WTC11 (cell line): Measurements from ENCODE around the gene RPP14. TPM values are rescaled to one million over a fixed set of nuclear protein-coding genes. Genes with fewer than 3 reads are reported as not detected.

Experiments used
- ATAC-seq: fragments of 200-7000 bp; cut with Tn5 transposase; 2 replicates; pipeline ENCODE4 v1.10.0; 2021; ENCODE audit warnings: mild to moderate bottlenecking, moderate library complexity
- CTCF ChIA-PET: fragments of 300-600 bp; sonication (Branson Sonifier 250); formaldehyde crosslinking; loops from one replicate; lab custom pipeline; 2021; ENCODE audit warnings: antibody characterized with exemption; lab: Charles Lee
- POLR2A ChIA-PET: fragments of 350-600 bp; sonication (Branson Sonifier 250); formaldehyde crosslinking; loops from one replicate; lab custom pipeline; 2021; ENCODE audit warnings: antibody characterized with exemption; lab: Charles Lee
- DNase-seq: peaks from one replicate; pipeline ENCODE4 v3.0.0; 2021; ENCODE audit warnings: low spot score
- H3K27ac Mint-ChIP-seq: 2 replicates; pipeline ENCODE4 v1.8.0; 2021; ENCODE audit warnings: mixed read lengths
- H3K27me3 Mint-ChIP-seq: 2 replicates; pipeline ENCODE4 v1.8.0; 2021; ENCODE audit warnings: low read depth, mild to moderate bottlenecking, moderate library complexity, mixed read lengths
- H3K36me3 Mint-ChIP-seq: 2 replicates; pipeline ENCODE4 v1.8.0; 2021; ENCODE audit warnings: mixed read lengths
- H3K4me1 Mint-ChIP-seq: 2 replicates; pipeline ENCODE4 v1.8.0; 2022; ENCODE audit warnings: mixed read lengths
- H3K4me3 Mint-ChIP-seq: 2 replicates; pipeline ENCODE4 v1.8.0; 2021; ENCODE audit warnings: mild to moderate bottlenecking, moderate library complexity, mixed read lengths
- H3K9me3 Mint-ChIP-seq: 2 replicates; pipeline ENCODE4 v1.8.0; 2021; ENCODE audit warnings: mixed read lengths
- CBFB ChIP-seq: sonication (generic); formaldehyde crosslinking; IDR thresholded peaks from 2 replicates; pipeline ENCODE4 v1.8.1; 2022; ENCODE audit warnings: mild to moderate bottlenecking, low read depth, missing genetic modification reagents
- ELF4 ChIP-seq: sonication (generic); formaldehyde crosslinking; IDR thresholded peaks from 2 replicates; pipeline ENCODE4 v1.8.1; 2022; ENCODE audit warnings: low read depth, mild to moderate bottlenecking, moderate library complexity, missing genetic modification reagents
- GABPB1 ChIP-seq: sonication (generic); formaldehyde crosslinking; IDR thresholded peaks from 2 replicates; pipeline ENCODE4 v1.8.1; 2023; ENCODE audit warnings: mild to moderate bottlenecking, missing genetic modification reagents
- NFE2L1 ChIP-seq: sonication (generic); formaldehyde crosslinking; IDR thresholded peaks from 2 replicates; pipeline ENCODE4 v1.8.1; 2023; ENCODE audit warnings: missing genetic modification reagents
- NFYB ChIP-seq: sonication (generic); formaldehyde crosslinking; conservative IDR thresholded peaks from 2 replicates; pipeline ENCODE4 v1.8.0; 2022; ENCODE audit warnings: low read depth, missing genetic modification reagents
- NR3C1 ChIP-seq: sonication (generic); formaldehyde crosslinking; conservative IDR thresholded peaks from 2 replicates; pipeline ENCODE4 v1.8.1; 2023; ENCODE audit warnings: low read depth, mild to moderate bottlenecking, missing genetic modification reagents
- TEAD1 ChIP-seq: sonication (generic); formaldehyde crosslinking; IDR thresholded peaks from 2 replicates; pipeline ENCODE4 v1.8.0; 2022; ENCODE audit warnings: mild to moderate bottlenecking, missing genetic modification reagents
- ZNF121 ChIP-seq: sonication (generic); formaldehyde crosslinking; IDR thresholded peaks from 2 replicates; pipeline ENCODE4 v1.8.0; 2023; ENCODE audit warnings: missing genetic modification reagents
- ZNF232 ChIP-seq: sonication (generic); formaldehyde crosslinking; IDR thresholded peaks from 2 replicates; pipeline ENCODE4 v1.8.0; 2022; ENCODE audit warnings: mild to moderate bottlenecking, missing genetic modification reagents
- total RNA-seq: library from RNA; stranded (reverse); gene quantifications from 3 replicates; pipeline ENCODE4 v1.2.3, GENCODE V29; 2021
- TF ChIP-seq, protein P1 (sequence below): sonication (generic); formaldehyde crosslinking; IDR thresholded peaks from 2 replicates; pipeline ENCODE4 v1.8.0; 2022; ENCODE audit warnings: mild to moderate bottlenecking, missing genetic modification reagents
- TF ChIP-seq, protein P2 (sequence below): sonication (generic); formaldehyde crosslinking; IDR thresholded peaks from 2 replicates; pipeline ENCODE4 v1.8.0; 2023; ENCODE audit warnings: missing genetic modification reagents, mild to moderate bottlenecking, borderline replicate concordance
- TF ChIP-seq, protein P3 (sequence below): sonication (generic); formaldehyde crosslinking; IDR thresholded peaks from 2 replicates; pipeline ENCODE4 v1.8.1; 2022; ENCODE audit warnings: mild to moderate bottlenecking, moderate library complexity, missing genetic modification reagents
- TF ChIP-seq, protein P4 (sequence below): fragments of 250-450 bp; sonication (Bioruptor Pico); IDR thresholded peaks from 2 replicates; pipeline ENCODE4 v2.1.2; 2022; ENCODE audit warnings: mild to moderate bottlenecking, moderate library complexity
- TF ChIP-seq, protein P5 (sequence below): sonication (generic); formaldehyde crosslinking; IDR thresholded peaks from 2 replicates; pipeline ENCODE4 v1.8.0; 2023; ENCODE audit warnings: mild to moderate bottlenecking, missing genetic modification reagents
- TF ChIP-seq, protein P6 (sequence below): sonication (generic); formaldehyde crosslinking; IDR thresholded peaks from 2 replicates; pipeline ENCODE4 v1.8.1; 2023; ENCODE audit warnings: mild to moderate bottlenecking, moderate library complexity, missing genetic modification reagents
- TF ChIP-seq, protein P7 (sequence below): sonication (generic); formaldehyde crosslinking; conservative IDR thresholded peaks from 2 replicates; pipeline ENCODE4 v1.8.1; 2022; ENCODE audit warnings: mild to moderate bottlenecking, missing genetic modification reagents
- TF ChIP-seq, protein P8 (sequence below): sonication (generic); formaldehyde crosslinking; IDR thresholded peaks from 2 replicates; pipeline ENCODE4 v1.8.1; 2023; ENCODE audit warnings: mild to moderate bottlenecking, missing genetic modification reagents, borderline replicate concordance

Gene RPP14
- total RNA-seq, 1 experiment from 2014 or later = 17.9 TPM

DNA sequence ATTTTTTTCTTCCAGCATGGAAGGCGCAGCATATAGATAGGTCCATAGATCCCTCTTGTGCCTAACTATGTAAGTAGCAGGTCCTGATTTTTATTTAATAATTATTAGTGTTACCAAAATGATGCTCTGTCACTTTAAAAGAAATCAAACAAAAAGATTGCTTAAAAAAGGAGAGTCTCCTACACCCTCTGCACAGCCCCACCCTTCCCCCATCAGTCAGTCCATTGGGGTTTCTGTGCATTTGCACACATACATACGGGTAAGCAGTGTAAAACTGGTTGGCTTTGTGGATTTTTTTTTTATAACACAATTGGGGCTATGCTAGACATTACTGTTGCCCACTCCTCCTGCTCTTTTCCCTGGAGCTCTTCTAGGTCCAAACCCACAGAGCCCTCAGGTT lies 7.0 kb upstream of the RPP14 start:
- no peak for ATAC-seq
- no peak for DNase-seq
- Mint-ChIP-seq H3K4me1 (peaks cover 9% of the 10 kb centered on the region), H3K36me3 (no peaks in the 10 kb centered on the region)
- TF ChIP-seq, protein P1, sequence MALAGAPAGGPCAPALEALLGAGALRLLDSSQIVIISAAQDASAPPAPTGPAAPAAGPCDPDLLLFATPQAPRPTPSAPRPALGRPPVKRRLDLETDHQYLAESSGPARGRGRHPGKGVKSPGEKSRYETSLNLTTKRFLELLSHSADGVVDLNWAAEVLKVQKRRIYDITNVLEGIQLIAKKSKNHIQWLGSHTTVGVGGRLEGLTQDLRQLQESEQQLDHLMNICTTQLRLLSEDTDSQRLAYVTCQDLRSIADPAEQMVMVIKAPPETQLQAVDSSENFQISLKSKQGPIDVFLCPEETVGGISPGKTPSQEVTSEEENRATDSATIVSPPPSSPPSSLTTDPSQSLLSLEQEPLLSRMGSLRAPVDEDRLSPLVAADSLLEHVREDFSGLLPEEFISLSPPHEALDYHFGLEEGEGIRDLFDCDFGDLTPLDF (CRISPR knock-in tag) = no peak
- TF ChIP-seq, protein P2, sequence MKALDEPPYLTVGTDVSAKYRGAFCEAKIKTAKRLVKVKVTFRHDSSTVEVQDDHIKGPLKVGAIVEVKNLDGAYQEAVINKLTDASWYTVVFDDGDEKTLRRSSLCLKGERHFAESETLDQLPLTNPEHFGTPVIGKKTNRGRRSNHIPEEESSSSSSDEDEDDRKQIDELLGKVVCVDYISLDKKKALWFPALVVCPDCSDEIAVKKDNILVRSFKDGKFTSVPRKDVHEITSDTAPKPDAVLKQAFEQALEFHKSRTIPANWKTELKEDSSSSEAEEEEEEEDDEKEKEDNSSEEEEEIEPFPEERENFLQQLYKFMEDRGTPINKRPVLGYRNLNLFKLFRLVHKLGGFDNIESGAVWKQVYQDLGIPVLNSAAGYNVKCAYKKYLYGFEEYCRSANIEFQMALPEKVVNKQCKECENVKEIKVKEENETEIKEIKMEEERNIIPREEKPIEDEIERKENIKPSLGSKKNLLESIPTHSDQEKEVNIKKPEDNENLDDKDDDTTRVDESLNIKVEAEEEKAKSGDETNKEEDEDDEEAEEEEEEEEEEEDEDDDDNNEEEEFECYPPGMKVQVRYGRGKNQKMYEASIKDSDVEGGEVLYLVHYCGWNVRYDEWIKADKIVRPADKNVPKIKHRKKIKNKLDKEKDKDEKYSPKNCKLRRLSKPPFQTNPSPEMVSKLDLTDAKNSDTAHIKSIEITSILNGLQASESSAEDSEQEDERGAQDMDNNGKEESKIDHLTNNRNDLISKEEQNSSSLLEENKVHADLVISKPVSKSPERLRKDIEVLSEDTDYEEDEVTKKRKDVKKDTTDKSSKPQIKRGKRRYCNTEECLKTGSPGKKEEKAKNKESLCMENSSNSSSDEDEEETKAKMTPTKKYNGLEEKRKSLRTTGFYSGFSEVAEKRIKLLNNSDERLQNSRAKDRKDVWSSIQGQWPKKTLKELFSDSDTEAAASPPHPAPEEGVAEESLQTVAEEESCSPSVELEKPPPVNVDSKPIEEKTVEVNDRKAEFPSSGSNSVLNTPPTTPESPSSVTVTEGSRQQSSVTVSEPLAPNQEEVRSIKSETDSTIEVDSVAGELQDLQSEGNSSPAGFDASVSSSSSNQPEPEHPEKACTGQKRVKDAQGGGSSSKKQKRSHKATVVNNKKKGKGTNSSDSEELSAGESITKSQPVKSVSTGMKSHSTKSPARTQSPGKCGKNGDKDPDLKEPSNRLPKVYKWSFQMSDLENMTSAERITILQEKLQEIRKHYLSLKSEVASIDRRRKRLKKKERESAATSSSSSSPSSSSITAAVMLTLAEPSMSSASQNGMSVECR (CRISPR knock-in tag) = no peak
- TF ChIP-seq, protein P3, sequence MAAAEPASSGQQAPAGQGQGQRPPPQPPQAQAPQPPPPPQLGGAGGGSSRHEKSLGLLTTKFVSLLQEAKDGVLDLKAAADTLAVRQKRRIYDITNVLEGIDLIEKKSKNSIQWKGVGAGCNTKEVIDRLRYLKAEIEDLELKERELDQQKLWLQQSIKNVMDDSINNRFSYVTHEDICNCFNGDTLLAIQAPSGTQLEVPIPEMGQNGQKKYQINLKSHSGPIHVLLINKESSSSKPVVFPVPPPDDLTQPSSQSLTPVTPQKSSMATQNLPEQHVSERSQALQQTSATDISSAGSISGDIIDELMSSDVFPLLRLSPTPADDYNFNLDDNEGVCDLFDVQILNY = no peak
- TF ChIP-seq NFYB = no peak
- no peak for TF ChIP-seq GABPB1 (CRISPR knock-in tag)
- TF ChIP-seq, protein P4, sequence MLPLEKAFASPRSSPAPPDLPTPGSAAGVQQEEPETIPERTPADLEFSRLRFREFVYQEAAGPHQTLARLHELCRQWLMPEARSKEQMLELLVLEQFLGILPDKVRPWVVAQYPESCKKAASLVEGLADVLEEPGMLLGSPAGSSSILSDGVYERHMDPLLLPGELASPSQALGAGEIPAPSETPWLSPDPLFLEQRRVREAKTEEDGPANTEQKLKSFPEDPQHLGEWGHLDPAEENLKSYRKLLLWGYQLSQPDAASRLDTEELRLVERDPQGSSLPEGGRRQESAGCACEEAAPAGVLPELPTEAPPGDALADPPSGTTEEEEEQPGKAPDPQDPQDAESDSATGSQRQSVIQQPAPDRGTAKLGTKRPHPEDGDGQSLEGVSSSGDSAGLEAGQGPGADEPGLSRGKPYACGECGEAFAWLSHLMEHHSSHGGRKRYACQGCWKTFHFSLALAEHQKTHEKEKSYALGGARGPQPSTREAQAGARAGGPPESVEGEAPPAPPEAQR (CRISPR knock-in tag) = no peak
- TF ChIP-seq TEAD1 (CRISPR knock-in tag) = no peak
- TF ChIP-seq, protein P5, sequence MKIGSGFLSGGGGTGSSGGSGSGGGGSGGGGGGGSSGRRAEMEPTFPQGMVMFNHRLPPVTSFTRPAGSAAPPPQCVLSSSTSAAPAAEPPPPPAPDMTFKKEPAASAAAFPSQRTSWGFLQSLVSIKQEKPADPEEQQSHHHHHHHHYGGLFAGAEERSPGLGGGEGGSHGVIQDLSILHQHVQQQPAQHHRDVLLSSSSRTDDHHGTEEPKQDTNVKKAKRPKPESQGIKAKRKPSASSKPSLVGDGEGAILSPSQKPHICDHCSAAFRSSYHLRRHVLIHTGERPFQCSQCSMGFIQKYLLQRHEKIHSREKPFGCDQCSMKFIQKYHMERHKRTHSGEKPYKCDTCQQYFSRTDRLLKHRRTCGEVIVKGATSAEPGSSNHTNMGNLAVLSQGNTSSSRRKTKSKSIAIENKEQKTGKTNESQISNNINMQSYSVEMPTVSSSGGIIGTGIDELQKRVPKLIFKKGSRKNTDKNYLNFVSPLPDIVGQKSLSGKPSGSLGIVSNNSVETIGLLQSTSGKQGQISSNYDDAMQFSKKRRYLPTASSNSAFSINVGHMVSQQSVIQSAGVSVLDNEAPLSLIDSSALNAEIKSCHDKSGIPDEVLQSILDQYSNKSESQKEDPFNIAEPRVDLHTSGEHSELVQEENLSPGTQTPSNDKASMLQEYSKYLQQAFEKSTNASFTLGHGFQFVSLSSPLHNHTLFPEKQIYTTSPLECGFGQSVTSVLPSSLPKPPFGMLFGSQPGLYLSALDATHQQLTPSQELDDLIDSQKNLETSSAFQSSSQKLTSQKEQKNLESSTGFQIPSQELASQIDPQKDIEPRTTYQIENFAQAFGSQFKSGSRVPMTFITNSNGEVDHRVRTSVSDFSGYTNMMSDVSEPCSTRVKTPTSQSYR (CRISPR knock-in tag) = no peak
- no peak for TF ChIP-seq ZNF232
- TF ChIP-seq, protein P6, sequence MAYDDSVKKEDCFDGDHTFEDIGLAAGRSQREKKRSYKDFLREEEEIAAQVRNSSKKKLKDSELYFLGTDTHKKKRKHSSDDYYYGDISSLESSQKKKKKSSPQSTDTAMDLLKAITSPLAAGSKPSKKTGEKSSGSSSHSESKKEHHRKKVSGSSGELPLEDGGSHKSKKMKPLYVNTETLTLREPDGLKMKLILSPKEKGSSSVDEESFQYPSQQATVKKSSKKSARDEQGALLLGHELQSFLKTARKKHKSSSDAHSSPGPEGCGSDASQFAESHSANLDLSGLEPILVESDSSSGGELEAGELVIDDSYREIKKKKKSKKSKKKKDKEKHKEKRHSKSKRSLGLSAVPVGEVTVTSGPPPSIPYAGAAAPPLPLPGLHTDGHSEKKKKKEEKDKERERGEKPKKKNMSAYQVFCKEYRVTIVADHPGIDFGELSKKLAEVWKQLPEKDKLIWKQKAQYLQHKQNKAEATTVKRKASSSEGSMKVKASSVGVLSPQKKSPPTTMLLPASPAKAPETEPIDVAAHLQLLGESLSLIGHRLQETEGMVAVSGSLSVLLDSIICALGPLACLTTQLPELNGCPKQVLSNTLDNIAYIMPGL (CRISPR knock-in tag) = no peak
- no peak for TF ChIP-seq NR3C1
- no peak for TF ChIP-seq NFE2L1
- no peak for TF ChIP-seq CBFB (CRISPR knock-in tag)
- TF ChIP-seq, protein P7, sequence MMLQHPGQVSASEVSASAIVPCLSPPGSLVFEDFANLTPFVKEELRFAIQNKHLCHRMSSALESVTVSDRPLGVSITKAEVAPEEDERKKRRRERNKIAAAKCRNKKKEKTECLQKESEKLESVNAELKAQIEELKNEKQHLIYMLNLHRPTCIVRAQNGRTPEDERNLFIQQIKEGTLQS (CRISPR knock-in tag) = no peak
- TF ChIP-seq ELF4 (CRISPR knock-in tag) = no peak
- TF ChIP-seq, protein P8, sequence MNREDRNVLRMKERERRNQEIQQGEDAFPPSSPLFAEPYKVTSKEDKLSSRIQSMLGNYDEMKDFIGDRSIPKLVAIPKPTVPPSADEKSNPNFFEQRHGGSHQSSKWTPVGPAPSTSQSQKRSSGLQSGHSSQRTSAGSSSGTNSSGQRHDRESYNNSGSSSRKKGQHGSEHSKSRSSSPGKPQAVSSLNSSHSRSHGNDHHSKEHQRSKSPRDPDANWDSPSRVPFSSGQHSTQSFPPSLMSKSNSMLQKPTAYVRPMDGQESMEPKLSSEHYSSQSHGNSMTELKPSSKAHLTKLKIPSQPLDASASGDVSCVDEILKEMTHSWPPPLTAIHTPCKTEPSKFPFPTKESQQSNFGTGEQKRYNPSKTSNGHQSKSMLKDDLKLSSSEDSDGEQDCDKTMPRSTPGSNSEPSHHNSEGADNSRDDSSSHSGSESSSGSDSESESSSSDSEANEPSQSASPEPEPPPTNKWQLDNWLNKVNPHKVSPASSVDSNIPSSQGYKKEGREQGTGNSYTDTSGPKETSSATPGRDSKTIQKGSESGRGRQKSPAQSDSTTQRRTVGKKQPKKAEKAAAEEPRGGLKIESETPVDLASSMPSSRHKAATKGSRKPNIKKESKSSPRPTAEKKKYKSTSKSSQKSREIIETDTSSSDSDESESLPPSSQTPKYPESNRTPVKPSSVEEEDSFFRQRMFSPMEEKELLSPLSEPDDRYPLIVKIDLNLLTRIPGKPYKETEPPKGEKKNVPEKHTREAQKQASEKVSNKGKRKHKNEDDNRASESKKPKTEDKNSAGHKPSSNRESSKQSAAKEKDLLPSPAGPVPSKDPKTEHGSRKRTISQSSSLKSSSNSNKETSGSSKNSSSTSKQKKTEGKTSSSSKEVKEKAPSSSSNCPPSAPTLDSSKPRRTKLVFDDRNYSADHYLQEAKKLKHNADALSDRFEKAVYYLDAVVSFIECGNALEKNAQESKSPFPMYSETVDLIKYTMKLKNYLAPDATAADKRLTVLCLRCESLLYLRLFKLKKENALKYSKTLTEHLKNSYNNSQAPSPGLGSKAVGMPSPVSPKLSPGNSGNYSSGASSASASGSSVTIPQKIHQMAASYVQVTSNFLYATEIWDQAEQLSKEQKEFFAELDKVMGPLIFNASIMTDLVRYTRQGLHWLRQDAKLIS (CRISPR knock-in tag) = no peak
- no peak for TF ChIP-seq ZNF121 (CRISPR knock-in tag)
- TF ChIP-seq, all 79 proteins: peak for 0
- peaks cover 14% of the 10 kb centered on the region for H3K27me3 Mint-ChIP-seq
- CTCF ChIA-PET = interaction anchor here (1.1 to 7.9 kb wide), 11 partner anchors 8 to 132 kb away, joined by 3 to 126 read pairs (median 7); partner anchors contain the start of genes HTD2 and RPP14
- H3K9me3 Mint-ChIP-seq = peaks cover 4% of the 10 kb centered on the region; the same call in 1 of the 2 replicates
- no peak overlapping the region for H3K27ac Mint-ChIP-seq
- POLR2A ChIA-PET = no interaction called here
- no peak overlapping the region for H3K4me3 Mint-ChIP-seq
